Measurements from ENCODE around the gene MS4A5. TPM values are rescaled to one million over a fixed set of nuclear protein-coding genes. Genes with fewer than 3 reads are reported as not detected.

MS4A5 gene
- not detected for polyA plus RNA-seq (2013, experiment 1 of 2)
- polyA plus RNA-seq (2013, experiment 2 of 2) = not detected

GRCh38 chr11:60429272-60429671, at the start of gene MS4A5:
TSS of gene MS4A5 (plus strand) at chr11:60429572. CDS start at chr11:60429675, 103 bp downstream.
- Histone ChIP-seq H3K14ac (ENCODE audit: low read length) (no peak within 1 kb of the TSS), H2AK5ac (ENCODE audit: low read depth, low read length) (no peak within 1 kb of the TSS), H4K8ac (ENCODE audit: low read depth, low read length) (no peak within 1 kb of the TSS), H3K9ac (ENCODE audit: low read depth, low read length, poor library complexity) (no peak within 1 kb of the TSS), H3K18ac (ENCODE audit: low read length) (no peak within 1 kb of the TSS), H3K4ac (ENCODE audit: low read length) (no peak within 1 kb of the TSS), H3K27me3 (ENCODE audit: control insufficient read depth in 3 of 3, insufficient read depth in 3 of 3, low read depth in 1 of 3, low read length in 3 of 3) (peaks cover 0 to 5% (median 0%) of the 10 kb centered on the region in 3 experiments), H3K4me2 (ENCODE audit: insufficient read depth, low read length, poor library complexity, severe bottlenecking) (no peak within 1 kb of the TSS), H4K91ac (ENCODE audit: low read depth, low read length, poor library complexity) (no peak within 1 kb of the TSS), H3K79me1 (ENCODE audit: low read depth, low read length) (no peaks in the 10 kb centered on the region), H2BK15ac (ENCODE audit: low read length) (no peak within 1 kb of the TSS), H2BK12ac (ENCODE audit: low read length) (no peak within 1 kb of the TSS), H2BK120ac (ENCODE audit: low read depth, low read length) (no peak within 1 kb of the TSS), H2AFZ (ENCODE audit: low read length) (no peak within 1 kb of the TSS), H3K4me1 (ENCODE audit: control insufficient read depth in 2 of 2, insufficient read depth in 1 of 2, low read depth in 1 of 2, low read length in 2 of 2) (no peaks in the 10 kb centered on the region), H3K4me3 (ENCODE audit: low read length in 2 of 2) (no peak within 1 kb of the TSS), H2BK5ac (ENCODE audit: low read length) (no peak within 1 kb of the TSS), H3K27ac (replicated peaks; ENCODE audit: low read length) (no peak within 1 kb of the TSS), H3K36me3 (replicated peaks in 1 of 2; ENCODE audit: control insufficient read depth in 2 of 2, insufficient read depth in 2 of 2, low read length in 2 of 2) (no peaks in the 10 kb centered on the region), H3K9me3 (replicated peaks in 1 of 2; ENCODE audit: control insufficient read depth in 2 of 2, insufficient read depth in 1 of 2, low read depth in 1 of 2, low read length in 2 of 2) (no peaks in the 10 kb centered on the region), H3K23ac (ENCODE audit: low read depth, low read length, poor library complexity) (no peak within 1 kb of the TSS)
- DNase-seq (ENCODE audit: low spot score) = no peak
- no CpG with 5 or more reads among the region's 5 CpGs for WGBS, 2 donors (ENCODE audit: extremely low coverage in 2 of 2, insufficient read length in 2 of 2, insufficient replicate concordance in 1 of 2)

- Histone ChIP-seq H3K9me3 (replicated peaks in 1 of 2; ENCODE audit: control insufficient read depth in 2 of 2, insufficient read depth in 1 of 2, low read depth in 1 of 2, low read length in 2 of 2) (no peaks in the 10 kb centered on the region), H3K27me3 (ENCODE audit: control insufficient read depth in 3 of 3, insufficient read depth in 3 of 3, low read depth in 1 of 3, low read length in 3 of 3) (no peaks in the 10 kb centered on the region), H4K91ac (ENCODE audit: low read depth, low read length, poor library complexity) (no peak overlapping the region), H3K4me3 (ENCODE audit: low read length in 2 of 2) (no peak overlapping the region), H2BK15ac (ENCODE audit: low read length) (no peak overlapping the region), H3K36me3 (replicated peaks in 1 of 2; ENCODE audit: control insufficient read depth in 2 of 2, insufficient read depth in 2 of 2, low read length in 2 of 2) (no peaks in the 10 kb centered on the region), H3K4me2 (ENCODE audit: insufficient read depth, low read length, poor library complexity, severe bottlenecking) (no peak overlapping the region), H3K79me1 (ENCODE audit: low read depth, low read length) (no peaks in the 10 kb centered on the region), H2AFZ (ENCODE audit: low read length) (no peak overlapping the region), H3K4me1 (ENCODE audit: control insufficient read depth in 2 of 2, insufficient read depth in 1 of 2, low read depth in 1 of 2, low read length in 2 of 2) (no peaks in the 10 kb centered on the region), H2AK5ac (ENCODE audit: low read depth, low read length) (no peak overlapping the region), H2BK12ac (ENCODE audit: low read length) (no peak overlapping the region), H3K18ac (ENCODE audit: low read length) (no peak overlapping the region), H4K8ac (ENCODE audit: low read depth, low read length) (no peak overlapping the region), H3K14ac (ENCODE audit: low read length) (no peak overlapping the region), H2BK5ac (ENCODE audit: low read length) (no peak overlapping the region), H2BK120ac (ENCODE audit: low read depth, low read length) (no peak overlapping the region), H3K27ac (replicated peaks; ENCODE audit: low read length) (no peak overlapping the region), H3K4ac (ENCODE audit: low read length) (no peak overlapping the region), H3K23ac (ENCODE audit: low read depth, low read length, poor library complexity) (no peak overlapping the region), H3K9ac (ENCODE audit: low read depth, low read length, poor library complexity) (no peak overlapping the region)
- no CpG with 5 or more reads among the region's 5 CpGs for WGBS, 2 donors (ENCODE audit: extremely low coverage in 2 of 2, insufficient read length in 2 of 2, insufficient replicate concordance in 1 of 2)
- DNase-seq (ENCODE audit: low spot score) = no peak
Measured at GRCh38 chr11:60389279-60389910, 40.0 kb upstream of the MS4A5 start.

- no peak overlapping the region for H4K91ac ChIP-seq (ENCODE audit: low read depth, low read length, poor library complexity)
- no peak for DNase-seq (ENCODE audit: low spot score)
- H3K23ac ChIP-seq (ENCODE audit: low read depth, low read length, poor library complexity) = no peak overlapping the region
- H3K27ac ChIP-seq (replicated peaks; ENCODE audit: low read length) = no peak overlapping the region
- no peak overlapping the region for H3K14ac ChIP-seq (ENCODE audit: low read length)
- H3K18ac ChIP-seq (ENCODE audit: low read length) = no peak overlapping the region
- H4K8ac ChIP-seq (ENCODE audit: low read depth, low read length) = no peak overlapping the region
- H3K27me3 ChIP-seq (ENCODE audit: control insufficient read depth in 3 of 3, insufficient read depth in 3 of 3, low read depth in 1 of 3, low read length in 3 of 3) = no peaks in the 10 kb centered on the region
- no peaks in the 10 kb centered on the region for H3K9me3 ChIP-seq (replicated peaks in 1 of 2; ENCODE audit: control insufficient read depth in 2 of 2, insufficient read depth in 1 of 2, low read depth in 1 of 2, low read length in 2 of 2)
- H3K4me1 ChIP-seq (ENCODE audit: control insufficient read depth in 2 of 2, insufficient read depth in 1 of 2, low read depth in 1 of 2, low read length in 2 of 2) = no peaks in the 10 kb centered on the region
- H3K36me3 ChIP-seq (replicated peaks in 1 of 2; ENCODE audit: control insufficient read depth in 2 of 2, insufficient read depth in 2 of 2, low read length in 2 of 2) = no peaks in the 10 kb centered on the region
- H3K79me1 ChIP-seq (ENCODE audit: low read depth, low read length) = no peaks in the 10 kb centered on the region
- H2BK15ac ChIP-seq (ENCODE audit: low read length) = no peak overlapping the region
- no peak overlapping the region for H3K9ac ChIP-seq (ENCODE audit: low read depth, low read length, poor library complexity)
- no peak overlapping the region for H3K4me3 ChIP-seq (ENCODE audit: low read length in 2 of 2)
- no peak overlapping the region for H3K4ac ChIP-seq (ENCODE audit: low read length)
- no peak overlapping the region for H2BK5ac ChIP-seq (ENCODE audit: low read length)
- H2AK5ac ChIP-seq (ENCODE audit: low read depth, low read length) = no peak overlapping the region
- H2BK120ac ChIP-seq (ENCODE audit: low read depth, low read length) = no peak overlapping the region
- H2BK12ac ChIP-seq (ENCODE audit: low read length) = no peak overlapping the region
- no peak overlapping the region for H2AFZ ChIP-seq (ENCODE audit: low read length)
- H3K4me2 ChIP-seq (ENCODE audit: insufficient read depth, low read length, poor library complexity, severe bottlenecking) = no peak overlapping the region
Measured at GRCh38 chr11:60390419-60390818, 39.0 kb upstream of the MS4A5 start.

- Histone ChIP-seq H2BK12ac (ENCODE audit: low read length) (no peak overlapping the region), H3K27ac (replicated peaks; ENCODE audit: low read length) (no peak overlapping the region), H4K91ac (ENCODE audit: low read depth, low read length, poor library complexity) (no peak overlapping the region), H3K14ac (ENCODE audit: low read length) (no peak overlapping the region), H3K4me1 (ENCODE audit: control insufficient read depth in 2 of 2, insufficient read depth in 1 of 2, low read depth in 1 of 2, low read length in 2 of 2) (no peaks in the 10 kb centered on the region), H3K4me2 (ENCODE audit: insufficient read depth, low read length, poor library complexity, severe bottlenecking) (no peak overlapping the region), H3K36me3 (replicated peaks in 1 of 2; ENCODE audit: control insufficient read depth in 2 of 2, insufficient read depth in 2 of 2, low read length in 2 of 2) (no peaks in the 10 kb centered on the region), H3K4me3 (ENCODE audit: low read length in 2 of 2) (no peak overlapping the region), H3K79me1 (ENCODE audit: low read depth, low read length) (no peaks in the 10 kb centered on the region), H3K23ac (ENCODE audit: low read depth, low read length, poor library complexity) (no peak overlapping the region), H3K4ac (ENCODE audit: low read length) (no peak overlapping the region), H2AFZ (ENCODE audit: low read length) (no peak overlapping the region), H3K27me3 (ENCODE audit: control insufficient read depth in 3 of 3, insufficient read depth in 3 of 3, low read depth in 1 of 3, low read length in 3 of 3) (no peaks in the 10 kb centered on the region), H3K18ac (ENCODE audit: low read length) (no peak overlapping the region), H3K9me3 (replicated peaks in 1 of 2; ENCODE audit: control insufficient read depth in 2 of 2, insufficient read depth in 1 of 2, low read depth in 1 of 2, low read length in 2 of 2) (no peaks in the 10 kb centered on the region), H4K8ac (ENCODE audit: low read depth, low read length) (no peak overlapping the region), H2BK15ac (ENCODE audit: low read length) (no peak overlapping the region), H2BK5ac (ENCODE audit: low read length) (no peak overlapping the region), H2AK5ac (ENCODE audit: low read depth, low read length) (no peak overlapping the region), H3K9ac (ENCODE audit: low read depth, low read length, poor library complexity) (no peak overlapping the region), H2BK120ac (ENCODE audit: low read depth, low read length) (no peak overlapping the region)
- WGBS, 2 donors (ENCODE audit: extremely low coverage in 2 of 2, insufficient read length in 2 of 2, insufficient replicate concordance in 1 of 2) = no CpG with 5 or more reads among the region's 2 CpGs
- DNase-seq (ENCODE audit: low spot score) = no peak
Measured at GRCh38 chr11:60392361-60392760, 37.0 kb upstream of the MS4A5 start.

Measured in neuronal stem cell (in vitro differentiated cells).